Peyer's patch (tissue), 4 donors: Measurements from ENCODE around the gene PSMD13. TPM values are rescaled to one million over a fixed set of nuclear protein-coding genes. Genes with fewer than 3 reads are reported as not detected.

Source experiments
- DNase-seq, 3 donors: peaks; one replicate each; pipeline ENCODE4 v3.0.0-alpha.2; 2017 to 2019
- H3K27ac ChIP-seq, 4 donors: fragments of 200-600 bp; sonication (generic); one replicate each; pipeline ENCODE4 v1.5.1; 2016 to 2019
- H3K27me3 ChIP-seq, 2 donors: fragments of 200-600 bp; sonication (generic); one replicate each; pipeline ENCODE4 v1.5.1; 2019
- H3K36me3 ChIP-seq, 3 donors: fragments of 200-600 bp; sonication (generic); one replicate each; pipeline ENCODE4 v1.5.1; 2016 to 2019
- H3K4me1 ChIP-seq, 4 donors: fragments of 200-600 bp; sonication (generic); one replicate each; pipeline ENCODE4 v1.5.1; 2016 to 2019
- H3K4me3 ChIP-seq, 4 donors: fragments of 200-600 bp; sonication (generic); 1 replicate in 3 of 4; 2 replicates in 1 of 4; pipeline ENCODE4 v1.5.1; 2016 to 2019; ENCODE audit warnings: mild to moderate bottlenecking in 1 of 4
- H3K9me3 ChIP-seq, 4 donors: fragments of 200-600 bp; sonication (generic); one replicate each; pipeline ENCODE4 v1.5.1; 2016 to 2019; ENCODE audit warnings: mild to moderate bottlenecking in 1 of 4
- POLR2A ChIP-seq, 2 donors: fragments of 450-650 bp; IDR thresholded peaks; one replicate each; pipeline ENCODE4 v1.5.1; 2017; ENCODE audit warnings: antibody characterized with exemption in 2 of 2, mild to moderate bottlenecking in 2 of 2, moderate library complexity in 2 of 2
- total RNA-seq, 4 donors: library from RNA; depleted of rRNA; stranded (reverse); fragments of >200 nt; gene quantifications; one replicate each; pipeline ENCODE4 v1.1.0, GENCODE V29; 2016
- TF ChIP-seq, protein P1 (sequence below), 6 experiments: fragments of 450-650 bp in 4 of 6; fragments of 200-600 bp in 2 of 6; sonication (generic) in 1 of 6; IDR thresholded peaks; one replicate each; pipeline ENCODE4 v1.5.1; 2017 to 2019; ENCODE audit warnings: antibody characterized with exemption in 6 of 6, mild to moderate bottlenecking in 3 of 6, moderate library complexity in 1 of 6

PSMD13 gene
- total RNA-seq, 4 donors from 2014 or later, result 74.5 to 125 (median 96.9) TPM

DNA sequence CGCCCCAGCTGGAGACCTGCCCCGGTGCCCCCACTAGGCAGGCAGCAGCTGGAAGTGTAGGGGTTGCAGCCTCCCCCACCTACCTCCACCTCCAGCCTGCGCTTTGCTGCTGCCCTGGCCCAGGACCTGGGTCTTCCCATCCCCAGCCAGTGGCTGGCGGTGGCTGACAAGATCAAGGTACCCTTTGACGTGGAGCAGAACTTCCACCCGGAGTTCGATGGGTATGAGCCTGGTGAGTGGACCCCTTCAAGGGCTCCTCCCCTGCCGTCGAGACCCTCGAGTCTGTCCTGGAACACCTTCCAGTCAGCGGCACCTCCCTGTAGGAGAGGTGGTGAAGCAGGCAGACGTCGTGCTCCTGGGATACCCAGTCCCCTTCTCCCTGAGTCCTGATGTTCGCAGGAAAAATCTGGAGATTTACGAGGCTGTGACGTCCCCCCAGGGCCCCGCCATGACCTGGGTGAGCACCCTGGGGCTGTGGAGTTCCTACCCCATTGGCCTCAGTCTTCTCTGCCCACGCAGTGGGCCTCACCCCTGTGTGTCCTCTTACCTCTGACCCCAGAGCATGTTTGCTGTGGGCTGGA lies 56.6 kb downstream of the PSMD13 start:
- H3K27ac ChIP-seq, result no peak overlapping the region
- H3K36me3 ChIP-seq, result peaks cover 0 to 21% (median 0%) of the 10 kb centered on the region in 3 donors
- no peaks in the 10 kb centered on the region for H3K9me3 ChIP-seq
- DNase-seq, result no peak
- no peaks in the 10 kb centered on the region for H3K27me3 ChIP-seq
- TF ChIP-seq, protein P1, sequence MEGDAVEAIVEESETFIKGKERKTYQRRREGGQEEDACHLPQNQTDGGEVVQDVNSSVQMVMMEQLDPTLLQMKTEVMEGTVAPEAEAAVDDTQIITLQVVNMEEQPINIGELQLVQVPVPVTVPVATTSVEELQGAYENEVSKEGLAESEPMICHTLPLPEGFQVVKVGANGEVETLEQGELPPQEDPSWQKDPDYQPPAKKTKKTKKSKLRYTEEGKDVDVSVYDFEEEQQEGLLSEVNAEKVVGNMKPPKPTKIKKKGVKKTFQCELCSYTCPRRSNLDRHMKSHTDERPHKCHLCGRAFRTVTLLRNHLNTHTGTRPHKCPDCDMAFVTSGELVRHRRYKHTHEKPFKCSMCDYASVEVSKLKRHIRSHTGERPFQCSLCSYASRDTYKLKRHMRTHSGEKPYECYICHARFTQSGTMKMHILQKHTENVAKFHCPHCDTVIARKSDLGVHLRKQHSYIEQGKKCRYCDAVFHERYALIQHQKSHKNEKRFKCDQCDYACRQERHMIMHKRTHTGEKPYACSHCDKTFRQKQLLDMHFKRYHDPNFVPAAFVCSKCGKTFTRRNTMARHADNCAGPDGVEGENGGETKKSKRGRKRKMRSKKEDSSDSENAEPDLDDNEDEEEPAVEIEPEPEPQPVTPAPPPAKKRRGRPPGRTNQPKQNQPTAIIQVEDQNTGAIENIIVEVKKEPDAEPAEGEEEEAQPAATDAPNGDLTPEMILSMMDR (IDR thresholded peaks at IDR 0.05), result no peak
- TF ChIP-seq POLR2A (IDR thresholded peaks at IDR 0.05), result no peak
- peaks cover 0 to 31% (median 8%) of the 10 kb centered on the region in 4 donors for H3K4me1 ChIP-seq
- no peak overlapping the region for H3K4me3 ChIP-seq

DNA sequence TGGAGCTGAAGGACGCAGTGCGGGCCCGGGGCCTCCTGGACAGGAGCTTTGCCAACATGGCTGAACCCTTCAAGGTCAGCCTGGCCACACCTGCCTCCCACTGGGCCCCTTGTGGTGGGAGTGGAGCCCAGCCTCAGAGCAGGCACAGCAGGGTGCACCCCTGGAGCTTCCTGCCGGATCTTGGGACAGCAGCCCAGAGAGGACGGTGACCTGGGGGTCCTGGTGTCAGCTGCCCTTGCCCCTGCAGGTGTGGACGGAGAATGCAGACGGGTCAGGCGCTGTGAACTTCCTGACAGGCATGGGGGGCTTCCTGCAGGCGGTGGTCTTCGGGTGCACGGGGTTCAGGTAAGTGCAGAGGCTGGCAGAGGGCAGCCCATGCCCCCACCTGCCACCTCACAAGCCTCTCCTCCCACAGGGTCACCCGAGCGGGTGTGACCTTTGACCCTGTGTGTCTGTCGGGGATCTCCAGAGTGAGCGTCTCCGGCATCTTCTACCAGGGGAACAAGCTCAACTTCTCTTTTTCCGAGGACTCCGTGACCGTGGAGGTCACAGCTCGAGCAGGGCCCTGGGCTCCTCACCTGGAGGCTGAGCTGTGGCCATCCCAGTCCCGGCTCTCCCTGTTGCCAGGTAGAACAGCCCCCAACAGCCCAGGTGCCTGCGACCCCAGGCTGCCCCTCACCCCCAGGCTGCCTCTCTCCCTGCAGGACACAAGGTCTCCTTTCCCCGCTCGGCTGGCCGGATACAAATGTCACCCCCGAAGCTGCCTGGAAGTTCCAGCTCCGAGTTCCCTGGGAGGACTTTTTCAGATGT lies 57.3 kb downstream of the PSMD13 start:
- Histone ChIP-seq H3K27ac (no peak overlapping the region), H3K4me3 (no peak overlapping the region), H3K27me3 (no peaks in the 10 kb centered on the region), H3K9me3 (no peaks in the 10 kb centered on the region), H3K4me1 (peaks cover 0 to 34% (median 8%) of the 10 kb centered on the region in 4 donors), H3K36me3 (peaks cover 0 to 21% (median 0%) of the 10 kb centered on the region in 3 donors)
- TF ChIP-seq, protein P1 (IDR thresholded peaks at IDR 0.05), result no peak
- no peak for TF ChIP-seq POLR2A (IDR thresholded peaks at IDR 0.05)
- peak in 1 of 3 donors; percentile 46 for DNase-seq

DNA sequence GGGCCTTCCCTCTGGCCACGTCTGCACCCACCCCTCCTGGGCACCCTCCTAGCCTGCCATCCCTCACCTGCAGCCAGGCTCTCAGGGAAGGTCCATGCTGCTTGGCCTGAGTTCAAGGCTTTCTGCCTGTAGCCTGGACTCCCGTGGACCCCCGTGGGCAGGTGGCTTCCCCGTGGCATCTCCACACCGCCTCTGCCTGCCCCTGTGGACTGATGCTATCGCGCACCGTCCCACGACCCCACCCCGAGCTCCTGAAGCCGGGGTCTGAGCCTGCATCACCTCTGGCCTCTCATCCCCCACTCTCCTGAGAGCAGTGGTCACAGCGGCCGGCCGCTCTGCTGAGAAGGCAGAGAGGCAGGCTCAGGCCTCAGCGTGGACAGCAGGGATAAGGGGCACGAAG lies 58.0 kb downstream of the PSMD13 start:
- no peak overlapping the region for H3K27ac ChIP-seq
- H3K4me3 ChIP-seq, result no peak overlapping the region
- peaks cover 0 to 7% of the 10 kb centered on the region in 2 donors for H3K27me3 ChIP-seq
- H3K9me3 ChIP-seq, result no peaks in the 10 kb centered on the region
- peaks cover 0 to 28% (median 7%) of the 10 kb centered on the region in 4 donors for H3K4me1 ChIP-seq
- peak in 1 of 3 donors; percentile 46 for DNase-seq
- peaks cover 0 to 21% (median 0%) of the 10 kb centered on the region in 3 donors for H3K36me3 ChIP-seq
- TF ChIP-seq POLR2A (IDR thresholded peaks at IDR 0.05), result no peak
- TF ChIP-seq, protein P1 (IDR thresholded peaks at IDR 0.05), result no peak

DNA sequence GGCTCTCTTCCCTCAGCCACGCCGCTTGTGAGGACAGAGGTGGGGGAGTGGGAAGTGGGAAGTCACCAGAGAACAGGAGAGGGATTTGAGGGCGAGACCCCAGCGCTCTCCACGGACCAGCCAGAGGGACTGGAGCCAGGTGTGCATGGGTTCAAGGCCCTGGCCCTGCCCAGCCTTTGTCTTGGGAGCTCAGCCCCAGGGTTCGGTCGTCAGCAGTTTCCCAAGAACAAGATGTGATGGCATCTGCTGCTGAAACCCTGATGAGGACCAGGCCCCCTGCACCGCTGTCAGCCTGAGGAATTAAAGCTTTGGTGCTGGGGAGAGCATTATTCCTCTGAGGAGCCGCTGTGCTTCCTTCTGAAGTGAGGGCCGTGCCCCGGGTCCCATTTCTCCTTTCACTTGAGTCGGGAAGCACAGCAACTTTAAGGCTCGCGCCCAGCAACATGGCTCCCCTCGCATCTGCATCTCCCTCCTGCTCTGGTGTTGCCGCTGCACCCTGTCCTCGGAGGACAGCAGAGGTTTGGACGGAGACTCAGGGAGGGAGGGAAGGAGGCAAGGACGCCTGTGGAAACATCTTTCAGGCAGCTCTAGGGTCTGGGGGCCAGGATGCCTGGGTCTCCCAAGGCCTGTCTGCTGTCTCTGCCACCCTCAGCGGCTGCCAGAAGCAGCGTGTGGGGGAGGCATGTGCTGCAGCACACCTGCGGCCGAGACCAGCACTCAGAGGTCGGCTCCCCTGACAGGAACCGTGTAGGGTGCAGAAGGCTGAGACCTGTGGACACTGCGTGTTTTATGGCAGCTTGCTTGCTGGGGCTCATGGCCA lies 58.8 kb downstream of the PSMD13 start:
- no peak overlapping the region for H3K4me3 ChIP-seq
- H3K27me3 ChIP-seq, result peaks cover 0 to 9% of the 10 kb centered on the region in 2 donors
- peaks cover 0 to 21% (median 0%) of the 10 kb centered on the region in 3 donors for H3K36me3 ChIP-seq
- no peak overlapping the region for H3K27ac ChIP-seq
- DNase-seq, result peak in 1 of 3 donors; percentile 45
- H3K9me3 ChIP-seq, result no peaks in the 10 kb centered on the region
- TF ChIP-seq, protein P1 (IDR thresholded peaks at IDR 0.05), result no peak
- TF ChIP-seq POLR2A (IDR thresholded peaks at IDR 0.05), result no peak
- H3K4me1 ChIP-seq, result peaks cover 0 to 28% (median 5%) of the 10 kb centered on the region in 4 donors
